ENCODE data around the gene IL3. TPM values are rescaled to one million over a fixed set of nuclear protein-coding genes. Genes with fewer than 3 reads are reported as not detected.

Gene IL3
- total RNA-seq, 1 donor from 2014 or later = not detected

DNA sequence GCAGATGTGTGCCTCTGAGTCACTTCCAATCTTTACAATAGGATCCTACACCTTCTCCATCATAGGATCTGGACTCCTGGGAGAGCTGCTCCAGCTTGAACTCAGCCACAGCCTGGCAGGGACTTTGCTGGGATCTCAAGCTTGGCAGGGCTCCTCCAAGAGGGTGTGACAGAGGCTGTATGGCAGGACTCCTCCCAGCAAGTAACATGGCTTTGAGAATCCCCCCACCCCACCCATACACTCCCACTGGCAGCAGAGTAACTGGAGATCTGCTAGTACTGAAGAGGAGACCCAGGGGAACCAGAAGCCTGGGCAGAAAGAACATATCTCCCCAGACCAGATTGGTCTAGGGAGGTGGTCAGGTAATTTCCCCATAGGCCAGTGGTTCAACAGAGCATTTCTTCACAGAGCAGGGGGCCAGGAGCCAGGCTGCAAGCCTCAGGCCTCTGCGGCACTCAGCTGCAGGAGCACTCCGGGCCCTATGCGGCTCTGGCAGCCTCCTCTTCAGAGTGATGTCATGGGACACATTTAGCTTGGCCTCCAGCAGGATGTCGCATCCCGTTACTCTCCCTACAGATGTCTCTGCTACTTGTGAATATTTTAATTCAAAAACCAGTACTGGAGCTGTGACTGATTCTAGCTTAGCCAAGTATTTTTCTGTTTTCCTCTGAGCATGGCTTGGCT, 47.3 kb upstream of the IL3 start:
- peak; percentile 2 for DNase-seq (ENCODE audit: low spot score)
- TF ChIP-seq, protein P1, sequence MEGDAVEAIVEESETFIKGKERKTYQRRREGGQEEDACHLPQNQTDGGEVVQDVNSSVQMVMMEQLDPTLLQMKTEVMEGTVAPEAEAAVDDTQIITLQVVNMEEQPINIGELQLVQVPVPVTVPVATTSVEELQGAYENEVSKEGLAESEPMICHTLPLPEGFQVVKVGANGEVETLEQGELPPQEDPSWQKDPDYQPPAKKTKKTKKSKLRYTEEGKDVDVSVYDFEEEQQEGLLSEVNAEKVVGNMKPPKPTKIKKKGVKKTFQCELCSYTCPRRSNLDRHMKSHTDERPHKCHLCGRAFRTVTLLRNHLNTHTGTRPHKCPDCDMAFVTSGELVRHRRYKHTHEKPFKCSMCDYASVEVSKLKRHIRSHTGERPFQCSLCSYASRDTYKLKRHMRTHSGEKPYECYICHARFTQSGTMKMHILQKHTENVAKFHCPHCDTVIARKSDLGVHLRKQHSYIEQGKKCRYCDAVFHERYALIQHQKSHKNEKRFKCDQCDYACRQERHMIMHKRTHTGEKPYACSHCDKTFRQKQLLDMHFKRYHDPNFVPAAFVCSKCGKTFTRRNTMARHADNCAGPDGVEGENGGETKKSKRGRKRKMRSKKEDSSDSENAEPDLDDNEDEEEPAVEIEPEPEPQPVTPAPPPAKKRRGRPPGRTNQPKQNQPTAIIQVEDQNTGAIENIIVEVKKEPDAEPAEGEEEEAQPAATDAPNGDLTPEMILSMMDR (IDR thresholded peaks at IDR 0.05; ENCODE audit: unreplicated experiment) = no peak
- H3K27me3 Mint-ChIP-seq (ENCODE audit: unreplicated experiment) = peaks cover 17% of the 10 kb centered on the region

DNA sequence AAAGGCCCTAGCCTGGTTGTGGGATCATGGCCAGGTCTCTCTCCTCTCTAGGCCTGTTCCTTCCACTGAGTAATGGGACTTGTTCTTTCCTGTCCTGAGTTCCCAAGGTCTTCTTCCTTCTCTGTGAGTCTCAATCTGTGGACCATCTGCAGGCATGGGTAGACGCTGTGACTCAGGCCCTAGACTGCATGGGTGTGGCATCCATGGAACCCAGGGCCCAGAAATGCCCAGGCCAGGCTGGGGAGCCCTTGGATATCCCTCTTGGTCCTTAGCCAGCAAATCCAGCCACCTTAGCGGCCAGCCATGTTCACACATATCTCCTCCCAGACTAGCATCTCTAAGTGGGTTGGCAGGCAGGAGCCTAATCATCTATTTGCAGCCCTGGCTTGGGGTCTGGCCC, 46.7 kb upstream of the IL3 start:
- Mint-ChIP-seq H3K4me3 (ENCODE audit: unreplicated experiment) (no peak overlapping the region), H3K36me3 (ENCODE audit: low read depth, unreplicated experiment) (no peaks in the 10 kb centered on the region), H3K4me1 (ENCODE audit: unreplicated experiment) (peaks cover 12% of the 10 kb centered on the region), H3K27me3 (ENCODE audit: unreplicated experiment) (peaks cover 17% of the 10 kb centered on the region), H3K9me3 (ENCODE audit: unreplicated experiment) (no peaks in the 10 kb centered on the region), H3K27ac (ENCODE audit: unreplicated experiment) (no peak overlapping the region)
- TF ChIP-seq, protein P1 (IDR thresholded peaks at IDR 0.05; ENCODE audit: unreplicated experiment) = no peak
- DNase-seq (ENCODE audit: low spot score) = peak; percentile 1

More for the DNA sequence above, 47.3 kb upstream of the IL3 start:
- Mint-ChIP-seq H3K4me1 (ENCODE audit: unreplicated experiment) (peaks cover 12% of the 10 kb centered on the region), H3K4me3 (ENCODE audit: unreplicated experiment) (no peak overlapping the region), H3K27ac (ENCODE audit: unreplicated experiment) (no peak overlapping the region), H3K36me3 (ENCODE audit: low read depth, unreplicated experiment) (no peaks in the 10 kb centered on the region), H3K9me3 (ENCODE audit: unreplicated experiment) (no peaks in the 10 kb centered on the region)

DNA sequence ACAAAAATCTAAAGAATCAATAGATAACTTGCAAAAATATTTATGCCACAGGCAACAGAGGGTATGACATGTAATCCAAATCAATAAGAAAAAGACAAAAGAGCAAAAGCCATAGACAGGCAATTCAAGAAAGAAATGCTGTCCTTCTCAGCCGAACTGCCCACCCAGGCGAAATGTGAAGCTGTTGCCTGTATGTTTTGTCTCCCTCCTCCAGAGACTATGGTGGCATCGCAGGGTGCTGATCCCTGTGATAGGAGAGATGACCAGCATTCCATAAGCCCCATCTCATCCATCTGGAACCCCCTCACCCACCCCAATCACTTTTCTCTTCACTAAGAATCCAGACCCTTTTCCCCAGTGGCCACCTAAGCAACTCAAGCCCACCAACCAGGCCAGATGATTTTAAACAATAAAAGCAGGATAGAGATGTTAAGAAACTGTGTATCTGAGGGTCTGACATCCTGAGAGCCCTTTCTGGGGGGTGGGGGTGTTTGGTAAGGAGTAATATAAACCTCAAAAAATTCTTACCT, 43.7 kb upstream of the IL3 start:
- Mint-ChIP-seq H3K4me1 (ENCODE audit: unreplicated experiment) (peaks cover 4% of the 10 kb centered on the region), H3K9me3 (ENCODE audit: unreplicated experiment) (no peaks in the 10 kb centered on the region), H3K36me3 (ENCODE audit: low read depth, unreplicated experiment) (no peaks in the 10 kb centered on the region), H3K4me3 (ENCODE audit: unreplicated experiment) (no peak overlapping the region), H3K27ac (ENCODE audit: unreplicated experiment) (no peak overlapping the region), H3K27me3 (ENCODE audit: unreplicated experiment) (no peaks in the 10 kb centered on the region)
- DNase-seq (ENCODE audit: low spot score) = no peak
- TF ChIP-seq, protein P1 (IDR thresholded peaks at IDR 0.05; ENCODE audit: unreplicated experiment) = no peak

DNA sequence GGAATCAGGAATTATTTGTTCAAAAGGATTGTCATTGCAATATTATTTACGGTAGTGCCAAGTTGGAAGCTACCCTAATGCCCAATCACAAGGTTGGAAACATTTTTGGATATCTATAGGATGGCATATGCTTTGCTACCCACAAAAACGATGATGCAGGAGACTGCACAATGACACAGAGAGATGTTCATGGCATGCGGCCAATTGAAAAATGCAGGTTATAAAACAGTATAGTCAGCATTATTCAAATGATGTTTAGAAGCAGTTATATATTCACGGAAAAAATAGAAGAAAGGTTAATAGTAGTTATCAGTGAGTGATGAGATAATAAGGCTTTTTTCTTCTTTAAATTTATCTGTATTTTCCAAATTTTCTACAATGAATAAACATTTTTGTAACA, 43.1 kb upstream of the IL3 start:
- TF ChIP-seq, protein P1 (IDR thresholded peaks at IDR 0.05; ENCODE audit: unreplicated experiment) = no peak
- Mint-ChIP-seq H3K27ac (ENCODE audit: unreplicated experiment) (no peak overlapping the region), H3K36me3 (ENCODE audit: low read depth, unreplicated experiment) (no peaks in the 10 kb centered on the region), H3K9me3 (ENCODE audit: unreplicated experiment) (no peaks in the 10 kb centered on the region), H3K4me1 (ENCODE audit: unreplicated experiment) (peaks cover 2% of the 10 kb centered on the region), H3K27me3 (ENCODE audit: unreplicated experiment) (no peaks in the 10 kb centered on the region), H3K4me3 (ENCODE audit: unreplicated experiment) (no peak overlapping the region)
- DNase-seq (ENCODE audit: low spot score) = no peak
